ENCODE results near the gene DEPP1.

- no peak for TF ChIP-seq CTCF (IDR thresholded peaks at IDR 0.05; ENCODE audit: insufficient read depth, low read length, poor library complexity, severe bottlenecking)
- no peak for TF ChIP-seq EZH2phosphoT487 (conservative IDR thresholded peaks at IDR 0.05; ENCODE audit: low read length)
Measured at GRCh38 chr10:44956717-44957706, 21.6 kb downstream of the DEPP1 start.

Data from SU-DHL-6 (cell line).